Loucy (cell line): ENCODE measurements around the gene UNC13B.

Experiments used
- EZH2phosphoT487 ChIP-seq: fragments of 200-600 bp; IDR thresholded peaks from 2 replicates; pipeline ENCODE4 v1.6.1; 2018; ENCODE audit warnings: antibody characterized with exemption, mild to moderate bottlenecking, moderate library complexity, borderline replicate concordance
- TF ChIP-seq, protein P1 (sequence below): fragments of 200-600 bp; sonication (generic); conservative IDR thresholded peaks from 2 replicates; pipeline ENCODE4 v1.5.1; 2014; ENCODE audit warnings: mild to moderate bottlenecking, antibody characterized with exemption, low read length

GRCh38 chr9:35303567-35303966, 141.8 kb downstream of the UNC13B start:
- TF ChIP-seq, protein P1, sequence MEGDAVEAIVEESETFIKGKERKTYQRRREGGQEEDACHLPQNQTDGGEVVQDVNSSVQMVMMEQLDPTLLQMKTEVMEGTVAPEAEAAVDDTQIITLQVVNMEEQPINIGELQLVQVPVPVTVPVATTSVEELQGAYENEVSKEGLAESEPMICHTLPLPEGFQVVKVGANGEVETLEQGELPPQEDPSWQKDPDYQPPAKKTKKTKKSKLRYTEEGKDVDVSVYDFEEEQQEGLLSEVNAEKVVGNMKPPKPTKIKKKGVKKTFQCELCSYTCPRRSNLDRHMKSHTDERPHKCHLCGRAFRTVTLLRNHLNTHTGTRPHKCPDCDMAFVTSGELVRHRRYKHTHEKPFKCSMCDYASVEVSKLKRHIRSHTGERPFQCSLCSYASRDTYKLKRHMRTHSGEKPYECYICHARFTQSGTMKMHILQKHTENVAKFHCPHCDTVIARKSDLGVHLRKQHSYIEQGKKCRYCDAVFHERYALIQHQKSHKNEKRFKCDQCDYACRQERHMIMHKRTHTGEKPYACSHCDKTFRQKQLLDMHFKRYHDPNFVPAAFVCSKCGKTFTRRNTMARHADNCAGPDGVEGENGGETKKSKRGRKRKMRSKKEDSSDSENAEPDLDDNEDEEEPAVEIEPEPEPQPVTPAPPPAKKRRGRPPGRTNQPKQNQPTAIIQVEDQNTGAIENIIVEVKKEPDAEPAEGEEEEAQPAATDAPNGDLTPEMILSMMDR = no peak
- TF ChIP-seq EZH2phosphoT487 = no peak
